Liver (tissue), 9 donors: ENCODE results near the gene RIOX2. TPM values are rescaled to one million over a fixed set of nuclear protein-coding genes. Genes with fewer than 3 reads are reported as not detected.

Experiments used
- DNase-seq: peaks from one replicate; pipeline ENCODE4 v3.0.0-alpha.2; 2017; ENCODE audit warnings: low spot score
- H3K27ac ChIP-seq, 2 donors: one replicate each; pipeline ENCODE4 v1.7.0; 2013; ENCODE audit warnings: inconsistent platforms in 2 of 2, low read length in 2 of 2, control low read depth in 1 of 2, low read depth in 1 of 2, mild to moderate bottlenecking in 1 of 2
- H3K27me3 ChIP-seq, 4 donors: one replicate each; pipeline versions ENCODE4 v1.6.1 to v1.7.0; 2013; ENCODE audit warnings: low read length in 3 of 4, inconsistent platforms in 1 of 4, mild to moderate bottlenecking in 1 of 4, moderate library complexity in 1 of 4; ENCODE audit not compliant: control insufficient read depth in 4 of 4, insufficient read depth in 4 of 4
- H3K36me3 ChIP-seq, 4 donors: one replicate each; pipeline versions ENCODE4 v1.6.1 to v1.7.0; 2013; ENCODE audit warnings: low read length in 3 of 4, mild to moderate bottlenecking in 3 of 4, low read depth in 1 of 4, moderate library complexity in 1 of 4; ENCODE audit not compliant: control insufficient read depth in 4 of 4, insufficient read depth in 3 of 4
- H3K4me1 ChIP-seq, 4 donors: one replicate each; pipeline versions ENCODE4 v1.6.1 to v1.7.0; 2013; ENCODE audit warnings: low read length in 3 of 4, mild to moderate bottlenecking in 3 of 4, moderate library complexity in 1 of 4; ENCODE audit not compliant: control insufficient read depth in 4 of 4, insufficient read depth in 4 of 4
- H3K4me3 ChIP-seq, 3 donors: one replicate each; pipeline versions ENCODE4 v1.6.1 to v1.7.0; 2013; ENCODE audit warnings: low read length in 3 of 3, control low read depth in 1 of 3, low read depth in 1 of 3, mild to moderate bottlenecking in 1 of 3
- H3K9ac ChIP-seq, 2 donors: one replicate each; pipeline ENCODE4 v1.7.0; 2013; ENCODE audit warnings: low read length in 2 of 2, mild to moderate bottlenecking in 2 of 2, moderate library complexity in 2 of 2, control low read depth in 1 of 2, low read depth in 1 of 2
- H3K9me3 ChIP-seq, 4 donors: one replicate each; pipeline versions ENCODE4 v1.6.1 to v1.7.0; 2013; ENCODE audit warnings: low read length in 3 of 4; ENCODE audit not compliant: control insufficient read depth in 4 of 4
- EGR1 ChIP-seq, 2 donors: IDR thresholded peaks; 2 replicates each; pipeline ENCODE4 v1.6.1; 2016 to 2018; ENCODE audit warnings: antibody characterized with exemption in 2 of 2, low read depth in 2 of 2
- FOXA1 ChIP-seq: IDR thresholded peaks from 2 replicates; pipeline ENCODE4 v1.6.1; 2016; ENCODE audit warnings: antibody characterized with exemption
- FOXA2 ChIP-seq: IDR thresholded peaks from 2 replicates; pipeline ENCODE4 v1.6.1; 2016; ENCODE audit warnings: antibody characterized with exemption
- GABPA ChIP-seq, 2 donors: IDR thresholded peaks in 1 of 2; conservative IDR thresholded peaks in 1 of 2; 2 replicates each; pipeline ENCODE4 v1.6.1; 2016; ENCODE audit warnings: antibody characterized with exemption in 2 of 2, mild to moderate bottlenecking in 1 of 2, moderate library complexity in 1 of 2
- HNF4A ChIP-seq, 2 donors: conservative IDR thresholded peaks; 2 replicates each; pipeline ENCODE4 v1.6.1; 2016; ENCODE audit warnings: antibody characterized with exemption in 2 of 2, mild to moderate bottlenecking in 2 of 2
- HNF4G ChIP-seq: IDR thresholded peaks from 2 replicates; pipeline ENCODE4 v1.6.1; 2016; ENCODE audit warnings: antibody characterized with exemption
- NR2F2 ChIP-seq: IDR thresholded peaks from 2 replicates; pipeline ENCODE4 v1.6.1; 2016; ENCODE audit warnings: antibody characterized with exemption
- RAD21 ChIP-seq, 2 donors: IDR thresholded peaks; 2 replicates each; pipeline ENCODE4 v1.6.1; 2016; ENCODE audit warnings: antibody characterized with exemption in 2 of 2, mild to moderate bottlenecking in 2 of 2
- RXRA ChIP-seq, 2 donors: IDR thresholded peaks; 2 replicates each; pipeline ENCODE4 v1.6.1; 2017 to 2018; ENCODE audit warnings: antibody characterized with exemption in 2 of 2, mild to moderate bottlenecking in 1 of 2
- SP1 ChIP-seq: IDR thresholded peaks from 2 replicates; pipeline ENCODE4 v1.6.1; 2018; ENCODE audit warnings: antibody characterized with exemption, mild to moderate bottlenecking
- TAF1 ChIP-seq: conservative IDR thresholded peaks from 2 replicates; pipeline ENCODE4 v1.6.1; 2016; ENCODE audit warnings: antibody characterized with exemption, mild to moderate bottlenecking
- YY1 ChIP-seq: IDR thresholded peaks from 2 replicates; pipeline ENCODE4 v1.6.1; 2016; ENCODE audit warnings: antibody characterized with exemption, mild to moderate bottlenecking
- WGBS: extraction: QIAGEN DNeasy Blood & Tissue Kit; methylation state at CpG from one replicate; pipeline ENCODE4 v1.1.7; 2013; 5-methylcytosine and 5-hydroxymethylcytosine counted together
- polyA plus RNA-seq, 2 donors: library from polyadenylated mRNA; stranded (reverse) in 1 of 2; unstranded in 1 of 2; fragments of 200-250 nt in 1 of 2; fragments of >200 nt in 1 of 2; fragmentation: Nextera tagmentation in 1 of 2; extraction: Ambion mirVana in 1 of 2; gene quantifications; one replicate each; pipeline versions ENCODE4 v1.2.1 to v1.2.3, GENCODE V29; 2013 to 2015
- total RNA-seq, 2 donors: library from RNA; depleted of rRNA; stranded (reverse); fragments of >200 nt; gene quantifications; one replicate each; pipeline ENCODE4 v1.2.3, GENCODE V29; 2014
- TF ChIP-seq, protein P1 (sequence below): IDR thresholded peaks from 2 replicates; pipeline ENCODE4 v1.6.1; 2016; ENCODE audit warnings: antibody characterized with exemption, mild to moderate bottlenecking
- TF ChIP-seq, protein P2 (sequence below): IDR thresholded peaks from 2 replicates; pipeline ENCODE4 v1.6.1; 2016; ENCODE audit warnings: antibody characterized with exemption
- TF ChIP-seq, protein P3 (sequence below): IDR thresholded peaks from 2 replicates; pipeline ENCODE4 v1.6.1; 2016; ENCODE audit warnings: antibody characterized with exemption
- TF ChIP-seq, protein P4 (sequence below): fragments of 150-350 bp; IDR thresholded peaks from 2 replicates; pipeline ENCODE4 v1.5.1; 2017; ENCODE audit warnings: improper control_type of control experiment, low read depth, low read length; ENCODE audit not compliant: missing input control
- TF ChIP-seq, protein P5 (sequence below): IDR thresholded peaks from 2 replicates; pipeline ENCODE4 v1.6.1; 2016; ENCODE audit warnings: antibody characterized with exemption
- donor health status: healthy.
- donor health status: healthy.
- donor health status: healthy.
- donor health status: healthy.
- donor health status: healthy.

Gene RIOX2
- total and polyA plus RNA-seq, 4 donors = 8.2 to 19.9 (median 11.0) TPM

DNA sequence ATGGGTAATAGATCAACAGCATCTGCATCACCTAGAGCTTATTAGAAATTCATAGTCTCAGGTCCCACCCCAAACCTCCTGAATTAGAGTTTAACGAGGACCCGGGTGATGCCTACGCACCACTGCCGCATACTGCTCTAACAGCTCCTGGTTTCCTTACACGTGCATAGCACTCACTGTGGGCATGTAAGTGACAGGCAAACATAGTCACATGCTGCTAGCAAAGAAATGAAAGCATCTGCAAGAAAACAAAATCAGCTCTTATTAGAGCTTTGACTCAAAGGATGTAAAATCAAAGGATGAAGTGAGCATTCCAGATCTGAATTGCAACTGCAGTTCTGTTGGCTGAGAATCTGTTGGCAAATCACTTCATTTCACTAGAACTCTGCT is 19.1 kb upstream of the RIOX2 start:
- H3K27ac ChIP-seq = no peak overlapping the region
- no peaks in the 10 kb centered on the region for H3K36me3 ChIP-seq
- no peak for TF ChIP-seq FOXA1
- no peak for TF ChIP-seq HNF4A (conservative IDR thresholded peaks at IDR 0.05)
- TF ChIP-seq NR2F2 = no peak
- no peak for TF ChIP-seq RAD21 (IDR thresholded peaks at IDR 0.05)
- TF ChIP-seq, protein P1, sequence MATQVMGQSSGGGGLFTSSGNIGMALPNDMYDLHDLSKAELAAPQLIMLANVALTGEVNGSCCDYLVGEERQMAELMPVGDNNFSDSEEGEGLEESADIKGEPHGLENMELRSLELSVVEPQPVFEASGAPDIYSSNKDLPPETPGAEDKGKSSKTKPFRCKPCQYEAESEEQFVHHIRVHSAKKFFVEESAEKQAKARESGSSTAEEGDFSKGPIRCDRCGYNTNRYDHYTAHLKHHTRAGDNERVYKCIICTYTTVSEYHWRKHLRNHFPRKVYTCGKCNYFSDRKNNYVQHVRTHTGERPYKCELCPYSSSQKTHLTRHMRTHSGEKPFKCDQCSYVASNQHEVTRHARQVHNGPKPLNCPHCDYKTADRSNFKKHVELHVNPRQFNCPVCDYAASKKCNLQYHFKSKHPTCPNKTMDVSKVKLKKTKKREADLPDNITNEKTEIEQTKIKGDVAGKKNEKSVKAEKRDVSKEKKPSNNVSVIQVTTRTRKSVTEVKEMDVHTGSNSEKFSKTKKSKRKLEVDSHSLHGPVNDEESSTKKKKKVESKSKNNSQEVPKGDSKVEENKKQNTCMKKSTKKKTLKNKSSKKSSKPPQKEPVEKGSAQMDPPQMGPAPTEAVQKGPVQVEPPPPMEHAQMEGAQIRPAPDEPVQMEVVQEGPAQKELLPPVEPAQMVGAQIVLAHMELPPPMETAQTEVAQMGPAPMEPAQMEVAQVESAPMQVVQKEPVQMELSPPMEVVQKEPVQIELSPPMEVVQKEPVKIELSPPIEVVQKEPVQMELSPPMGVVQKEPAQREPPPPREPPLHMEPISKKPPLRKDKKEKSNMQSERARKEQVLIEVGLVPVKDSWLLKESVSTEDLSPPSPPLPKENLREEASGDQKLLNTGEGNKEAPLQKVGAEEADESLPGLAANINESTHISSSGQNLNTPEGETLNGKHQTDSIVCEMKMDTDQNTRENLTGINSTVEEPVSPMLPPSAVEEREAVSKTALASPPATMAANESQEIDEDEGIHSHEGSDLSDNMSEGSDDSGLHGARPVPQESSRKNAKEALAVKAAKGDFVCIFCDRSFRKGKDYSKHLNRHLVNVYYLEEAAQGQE = no peak
- no peak for TF ChIP-seq TAF1
- TF ChIP-seq SP1 = no peak
- TF ChIP-seq RXRA (IDR thresholded peaks at IDR 0.05) = no peak
- no peak for TF ChIP-seq YY1
- TF ChIP-seq EGR1 (IDR thresholded peaks at IDR 0.05; ENCODE audit: low read depth in 2 of 2) = no peak
- no peak for TF ChIP-seq FOXA2
- TF ChIP-seq, protein P2, sequence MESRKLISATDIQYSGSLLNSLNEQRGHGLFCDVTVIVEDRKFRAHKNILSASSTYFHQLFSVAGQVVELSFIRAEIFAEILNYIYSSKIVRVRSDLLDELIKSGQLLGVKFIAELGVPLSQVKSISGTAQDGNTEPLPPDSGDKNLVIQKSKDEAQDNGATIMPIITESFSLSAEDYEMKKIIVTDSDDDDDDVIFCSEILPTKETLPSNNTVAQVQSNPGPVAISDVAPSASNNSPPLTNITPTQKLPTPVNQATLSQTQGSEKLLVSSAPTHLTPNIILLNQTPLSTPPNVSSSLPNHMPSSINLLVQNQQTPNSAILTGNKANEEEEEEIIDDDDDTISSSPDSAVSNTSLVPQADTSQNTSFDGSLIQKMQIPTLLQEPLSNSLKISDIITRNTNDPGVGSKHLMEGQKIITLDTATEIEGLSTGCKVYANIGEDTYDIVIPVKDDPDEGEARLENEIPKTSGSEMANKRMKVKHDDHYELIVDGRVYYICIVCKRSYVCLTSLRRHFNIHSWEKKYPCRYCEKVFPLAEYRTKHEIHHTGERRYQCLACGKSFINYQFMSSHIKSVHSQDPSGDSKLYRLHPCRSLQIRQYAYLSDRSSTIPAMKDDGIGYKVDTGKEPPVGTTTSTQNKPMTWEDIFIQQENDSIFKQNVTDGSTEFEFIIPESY = no peak
- H3K4me1 ChIP-seq = peaks cover 0 to 9% (median 3%) of the 10 kb centered on the region in 4 donors
- H3K9me3 ChIP-seq = no peaks in the 10 kb centered on the region
- H3K9ac ChIP-seq = no peak overlapping the region
- no peak for DNase-seq
- 71% methylated on average over 5 of the region's 5 CpGs for WGBS
- H3K27me3 ChIP-seq = no peaks in the 10 kb centered on the region
- no peak overlapping the region for H3K4me3 ChIP-seq

DNA sequence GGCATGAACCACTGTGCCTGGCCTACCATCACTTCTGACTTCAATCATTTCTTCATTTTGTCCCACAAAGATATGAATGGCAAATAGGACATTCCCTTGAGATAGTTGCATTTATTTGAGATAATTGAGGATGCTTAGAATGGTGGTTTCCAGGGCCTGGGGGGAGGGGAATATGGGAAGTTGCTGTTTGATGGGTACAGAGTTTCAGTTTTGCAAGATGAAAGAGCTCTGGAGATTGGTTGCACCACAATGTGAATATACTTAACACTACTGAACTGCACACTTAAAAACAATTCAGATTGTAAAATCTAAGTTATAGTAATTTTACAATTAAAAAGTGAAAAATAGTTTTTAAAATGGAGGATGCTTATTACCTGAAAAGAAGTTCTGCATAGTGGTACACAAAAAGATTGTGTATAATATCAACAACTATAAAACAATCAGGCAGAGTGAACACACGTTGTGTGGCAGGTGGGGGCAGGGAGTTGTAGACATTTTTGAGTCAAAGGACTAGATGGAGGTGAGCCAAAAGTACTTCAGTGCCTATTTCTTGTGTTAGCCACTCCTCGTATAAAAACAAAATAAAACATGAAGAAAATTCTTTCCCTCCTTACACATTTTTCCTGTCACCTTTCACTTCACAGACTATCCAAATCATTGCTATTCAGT is 18.5 kb upstream of the RIOX2 start:
- H3K27ac ChIP-seq = no peak overlapping the region
- H3K9ac ChIP-seq = no peak overlapping the region
- WGBS = 69% methylated on average over 2 of the region's 2 CpGs
- no peaks in the 10 kb centered on the region for H3K27me3 ChIP-seq
- no peak overlapping the region for H3K4me3 ChIP-seq
- DNase-seq = no peak
- H3K36me3 ChIP-seq = no peaks in the 10 kb centered on the region
- H3K4me1 ChIP-seq = peaks cover 0 to 9% (median 3%) of the 10 kb centered on the region in 4 donors
- TF ChIP-seq HNF4A (conservative IDR thresholded peaks at IDR 0.05) (no peak), SP1 (no peak), YY1 (no peak), RAD21 (IDR thresholded peaks at IDR 0.05) (no peak), GABPA (IDR thresholded peaks at IDR 0.05 in 1 of 2, conservative IDR thresholded peaks at IDR 0.05 in 1 of 2) (no peak), RXRA (IDR thresholded peaks at IDR 0.05) (no peak), FOXA1 (no peak), EGR1 (IDR thresholded peaks at IDR 0.05; ENCODE audit: low read depth in 2 of 2) (no peak), TAF1 (no peak), HNF4G (no peak), NR2F2 (no peak), FOXA2 (no peak)
- TF ChIP-seq, protein P2 = no peak
- TF ChIP-seq, protein P3, sequence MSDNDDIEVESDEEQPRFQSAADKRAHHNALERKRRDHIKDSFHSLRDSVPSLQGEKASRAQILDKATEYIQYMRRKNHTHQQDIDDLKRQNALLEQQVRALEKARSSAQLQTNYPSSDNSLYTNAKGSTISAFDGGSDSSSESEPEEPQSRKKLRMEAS = no peak
- TF ChIP-seq, protein P4, sequence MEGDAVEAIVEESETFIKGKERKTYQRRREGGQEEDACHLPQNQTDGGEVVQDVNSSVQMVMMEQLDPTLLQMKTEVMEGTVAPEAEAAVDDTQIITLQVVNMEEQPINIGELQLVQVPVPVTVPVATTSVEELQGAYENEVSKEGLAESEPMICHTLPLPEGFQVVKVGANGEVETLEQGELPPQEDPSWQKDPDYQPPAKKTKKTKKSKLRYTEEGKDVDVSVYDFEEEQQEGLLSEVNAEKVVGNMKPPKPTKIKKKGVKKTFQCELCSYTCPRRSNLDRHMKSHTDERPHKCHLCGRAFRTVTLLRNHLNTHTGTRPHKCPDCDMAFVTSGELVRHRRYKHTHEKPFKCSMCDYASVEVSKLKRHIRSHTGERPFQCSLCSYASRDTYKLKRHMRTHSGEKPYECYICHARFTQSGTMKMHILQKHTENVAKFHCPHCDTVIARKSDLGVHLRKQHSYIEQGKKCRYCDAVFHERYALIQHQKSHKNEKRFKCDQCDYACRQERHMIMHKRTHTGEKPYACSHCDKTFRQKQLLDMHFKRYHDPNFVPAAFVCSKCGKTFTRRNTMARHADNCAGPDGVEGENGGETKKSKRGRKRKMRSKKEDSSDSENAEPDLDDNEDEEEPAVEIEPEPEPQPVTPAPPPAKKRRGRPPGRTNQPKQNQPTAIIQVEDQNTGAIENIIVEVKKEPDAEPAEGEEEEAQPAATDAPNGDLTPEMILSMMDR = no peak
- TF ChIP-seq, protein P1 = no peak
- TF ChIP-seq, protein P5, sequence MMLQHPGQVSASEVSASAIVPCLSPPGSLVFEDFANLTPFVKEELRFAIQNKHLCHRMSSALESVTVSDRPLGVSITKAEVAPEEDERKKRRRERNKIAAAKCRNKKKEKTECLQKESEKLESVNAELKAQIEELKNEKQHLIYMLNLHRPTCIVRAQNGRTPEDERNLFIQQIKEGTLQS = no peak
- no peaks in the 10 kb centered on the region for H3K9me3 ChIP-seq
